Ishikawa (cell line): ENCODE data around the gene SLC2A2.

Experiments
- CEBPB ChIP-seq: IDR thresholded peaks from 2 replicates; pipeline ENCODE4 v1.6.1; 2012
- EP300 ChIP-seq: IDR thresholded peaks from 2 replicates; pipeline ENCODE4 v1.6.1; 2012; ENCODE audit warnings: borderline replicate concordance
- MAX ChIP-seq: IDR thresholded peaks from 2 replicates; pipeline ENCODE4 v1.6.1; 2012
- RAD21 ChIP-seq: IDR thresholded peaks from 2 replicates; pipeline ENCODE4 v1.6.1; 2012; ENCODE audit warnings: low read depth
- YY1 ChIP-seq: IDR thresholded peaks from 2 replicates; pipeline ENCODE4 v1.6.1; 2012; ENCODE audit warnings: low read depth

DNA sequence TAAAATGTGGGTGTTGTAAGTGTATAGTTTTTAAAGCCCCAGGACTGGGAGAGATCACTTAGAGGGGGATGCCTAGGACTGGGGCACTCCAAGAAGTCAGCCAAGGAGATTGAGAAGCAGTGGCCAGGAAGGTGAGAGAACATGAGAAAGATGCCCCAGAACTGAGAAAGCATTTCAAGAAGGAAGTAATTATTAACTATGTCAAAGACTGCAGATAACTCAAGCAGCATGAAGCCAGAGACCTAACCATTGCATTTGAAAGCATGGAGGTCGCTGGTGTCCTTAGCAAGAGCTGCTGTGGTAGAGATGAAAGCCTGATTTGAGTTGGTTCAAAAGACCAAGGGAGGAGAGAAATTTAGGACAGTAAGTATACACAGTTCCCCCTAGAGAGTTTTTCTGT lies 30.6 kb upstream of the SLC2A2 start:
- TF ChIP-seq RAD21 (no peak), EP300 (no peak), MAX (no peak), YY1 (no peak), CEBPB (no peak)
